HG03108 (cell line): ENCODE results near the gene MIER3.

Experiments
- ATAC-seq: cut with Tn5 transposase; IDR thresholded peaks from one replicate; pipeline ENCODE4 v1.9.1; 2021; ENCODE audit warnings: moderate library complexity; ENCODE audit not compliant: unreplicated experiment

MIER3 gene

DNA sequence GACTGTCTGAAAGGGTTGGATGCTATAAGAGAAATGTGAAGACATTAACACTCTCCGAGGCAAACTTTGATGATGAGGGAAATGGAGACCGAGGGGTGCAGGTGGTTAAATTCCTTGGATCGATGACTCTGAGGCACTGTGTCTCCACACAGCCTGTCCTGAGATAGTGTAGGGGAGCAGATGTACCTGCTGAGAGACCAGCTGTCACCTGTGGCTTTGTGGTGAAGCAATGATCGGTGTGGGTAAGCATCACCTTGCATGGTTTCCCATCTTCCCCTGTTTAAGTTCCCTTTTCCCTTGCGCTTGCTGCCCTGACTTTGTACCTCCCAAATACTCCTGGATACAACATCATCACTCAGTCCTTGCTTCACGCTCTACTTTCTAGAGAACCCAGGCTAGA is 9.8 kb upstream of the MIER3 start:
- no peak for ATAC-seq

DNA sequence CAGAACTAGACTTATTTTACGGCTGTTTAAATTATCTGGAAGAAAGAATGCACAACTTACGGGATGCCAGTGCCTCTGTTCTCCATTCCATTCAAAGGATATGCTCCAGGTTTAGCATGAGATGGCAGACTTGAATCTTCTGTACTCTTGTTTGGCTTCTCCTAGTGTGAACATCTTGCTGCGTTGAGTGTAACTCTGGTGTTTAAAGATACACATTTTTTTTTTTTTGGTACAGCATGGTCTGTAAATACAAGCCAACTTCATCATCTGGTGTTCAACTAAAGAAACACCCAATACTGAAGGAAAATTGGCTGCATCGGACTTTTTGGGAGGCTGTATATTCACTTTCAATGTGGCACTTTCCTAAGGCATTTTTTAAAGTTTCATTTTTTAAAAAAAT is 7.4 kb upstream of the MIER3 start:
- no peak for ATAC-seq

GRCh38 chr5:56958595-56958994 is 6.7 kb upstream of the MIER3 start:
- ATAC-seq, result no peak

GRCh38 chr5:56954262-56954661 is 2.3 kb upstream of the MIER3 start:
- ATAC-seq, result no peak

GRCh38 chr5:56951126-56951945 is 587 bp downstream of the MIER3 start:
- peak; percentile 32 for ATAC-seq

- ATAC-seq, result peak; percentile 45
Observed at GRCh38 chr5:56950626-56951125, 1.2 kb downstream of the MIER3 start.

DNA sequence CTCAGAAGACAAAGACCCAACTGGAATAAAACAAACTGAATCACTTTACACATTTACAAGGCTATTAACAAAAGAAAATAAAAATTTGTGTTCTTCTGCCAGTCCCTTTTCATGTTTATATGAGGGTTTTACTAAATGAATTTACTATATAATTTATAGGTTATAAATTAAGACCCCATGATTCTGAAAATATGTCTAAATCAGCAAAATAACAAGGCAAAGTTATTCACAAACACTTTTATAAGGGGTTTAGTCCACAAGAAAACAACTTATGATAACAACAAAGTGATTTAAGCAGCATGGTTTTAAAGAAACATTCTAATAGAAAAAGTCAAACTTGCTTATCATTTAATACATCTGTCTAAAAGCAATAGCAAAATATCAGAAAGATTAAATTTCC is 4.9 kb downstream of the MIER3 start:
- no peak for ATAC-seq

DNA sequence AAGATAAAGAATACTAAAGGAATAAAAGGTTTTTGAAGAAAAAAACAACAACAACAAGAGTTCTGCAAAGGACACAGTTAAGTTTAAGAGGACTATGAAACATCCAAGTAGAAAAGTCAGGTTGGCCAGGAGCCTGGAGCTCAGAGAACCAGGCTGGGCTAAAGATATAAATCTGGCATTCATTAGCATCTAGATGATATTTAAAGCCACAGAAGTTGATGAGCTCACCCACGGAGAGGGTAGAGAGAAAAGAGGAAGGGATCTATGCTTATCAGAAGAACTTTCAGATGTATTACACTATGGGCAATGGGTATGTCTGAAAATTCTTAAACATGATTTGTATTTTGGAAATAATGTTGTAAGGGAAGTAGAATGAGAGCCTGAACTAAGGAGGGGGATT is 9.9 kb downstream of the MIER3 start:
- no peak for ATAC-seq

- no peak for ATAC-seq
Observed at GRCh38 chr5:56938858-56939257, 13.1 kb downstream of the MIER3 start.

- no peak for ATAC-seq
Observed at GRCh38 chr5:56934325-56934724, 17.6 kb downstream of the MIER3 start.

DNA sequence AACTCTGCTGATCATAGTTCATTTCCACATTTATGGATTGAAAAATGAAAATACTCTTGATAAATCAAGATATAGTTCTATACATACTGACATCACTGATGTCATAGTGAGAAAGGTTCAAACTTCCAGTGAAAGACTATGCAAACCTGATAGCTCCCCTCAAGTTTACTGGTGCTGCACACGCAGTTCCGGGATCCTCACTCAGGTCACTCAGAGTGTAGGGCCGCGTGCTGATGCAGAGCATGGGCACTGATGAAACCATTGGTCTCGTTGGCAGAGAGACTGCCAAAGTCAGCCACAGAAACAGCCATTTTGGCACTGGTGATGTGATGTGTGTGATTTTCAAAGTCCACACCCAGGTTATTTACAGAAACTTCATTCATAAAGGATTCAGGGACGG is 29.0 kb downstream of the MIER3 start:
- no peak for ATAC-seq

DNA sequence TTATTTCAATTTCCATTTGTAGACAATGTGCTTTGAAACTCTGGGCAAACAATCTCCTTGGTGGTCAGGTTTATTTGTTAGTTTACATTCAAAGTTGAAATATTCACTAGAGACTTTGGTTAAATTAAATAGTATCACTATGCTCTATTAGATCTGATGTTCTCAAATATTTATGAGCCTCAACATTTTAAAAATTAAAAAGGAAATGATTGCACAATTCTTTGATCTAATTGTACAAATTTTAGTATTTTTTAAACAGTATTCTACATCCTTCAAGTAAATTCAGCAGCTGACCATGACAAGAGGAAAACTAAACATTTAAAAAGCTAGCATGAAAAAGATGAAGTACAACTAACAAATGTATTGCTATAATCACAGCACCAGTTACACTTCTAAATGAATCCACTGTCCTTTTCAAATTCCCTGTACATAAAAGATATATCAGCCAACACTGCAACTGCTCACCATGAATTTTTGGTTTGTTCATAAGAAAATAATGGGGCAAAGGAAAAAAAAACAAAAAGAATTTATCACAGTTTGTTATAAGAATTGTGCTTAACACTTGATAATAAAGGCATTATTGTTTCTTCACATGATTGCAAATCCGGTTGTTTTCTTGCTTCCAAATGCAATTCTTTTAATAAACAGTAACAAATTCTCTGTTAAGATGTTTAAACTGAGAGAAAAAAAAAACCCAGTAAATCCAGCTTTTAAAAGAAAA is 31.8 kb downstream of the MIER3 start:
- ATAC-seq, result no peak

DNA sequence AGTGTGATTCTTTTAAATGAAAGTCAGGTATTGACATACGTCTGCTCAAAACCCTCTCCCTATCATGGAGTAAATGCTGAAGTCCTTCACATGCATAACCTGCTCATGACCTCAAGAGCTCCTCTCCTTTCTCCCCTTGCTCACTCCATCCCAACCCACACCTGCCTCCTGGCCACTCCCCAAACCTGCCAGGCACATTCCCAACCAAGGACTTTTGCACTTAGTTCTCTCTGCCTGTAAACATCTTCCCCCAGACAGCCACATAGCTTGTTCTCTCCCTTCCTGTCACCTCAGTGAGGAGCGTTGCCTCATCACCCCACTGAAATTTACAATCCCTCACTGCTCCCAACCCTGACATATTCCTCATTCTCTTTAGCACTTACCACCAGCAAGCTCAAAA is 33.9 kb downstream of the MIER3 start:
- no peak for ATAC-seq

DNA sequence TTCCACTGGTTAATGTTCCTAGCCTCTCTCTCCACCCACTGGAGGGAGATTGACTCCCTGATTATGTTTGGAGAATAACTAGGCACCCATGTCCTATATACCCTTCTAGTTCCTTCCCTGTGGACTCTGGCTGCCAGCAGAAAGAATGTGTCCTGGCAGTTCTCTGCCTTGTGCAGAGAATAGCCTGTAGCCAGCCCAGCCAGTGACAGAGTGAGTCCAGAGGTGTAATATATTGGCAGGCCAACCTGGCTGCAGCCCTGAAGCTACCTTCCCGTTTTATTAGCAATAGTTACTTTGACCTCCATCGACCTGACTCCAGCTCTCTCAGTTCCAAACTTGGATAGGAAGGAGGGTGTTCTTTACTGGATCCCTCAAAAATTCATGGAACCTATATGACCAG is 34.4 kb downstream of the MIER3 start:
- ATAC-seq, result no peak

DNA sequence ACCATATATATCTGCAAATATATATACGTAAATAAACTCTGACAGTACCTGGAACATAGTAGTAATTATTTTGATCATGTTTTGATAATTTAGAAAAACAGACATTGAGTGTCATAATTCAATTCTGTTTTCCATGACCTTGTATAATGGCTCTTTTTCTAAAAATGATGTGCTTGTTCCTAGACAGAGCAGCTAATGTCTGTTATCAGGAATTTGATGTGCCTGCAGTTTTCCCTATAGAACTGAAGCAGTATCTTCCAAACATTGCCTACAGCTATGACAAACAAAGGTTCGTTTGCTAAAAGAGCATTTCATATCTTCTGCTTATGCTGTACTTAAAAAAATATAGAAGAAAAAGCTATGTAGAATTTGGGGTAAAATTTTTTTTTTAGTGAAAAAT is 37.2 kb downstream of the MIER3 start:
- no peak for ATAC-seq

GRCh38 chr5:56913766-56914165 is 38.2 kb downstream of the MIER3 start:
- no peak for ATAC-seq

DNA sequence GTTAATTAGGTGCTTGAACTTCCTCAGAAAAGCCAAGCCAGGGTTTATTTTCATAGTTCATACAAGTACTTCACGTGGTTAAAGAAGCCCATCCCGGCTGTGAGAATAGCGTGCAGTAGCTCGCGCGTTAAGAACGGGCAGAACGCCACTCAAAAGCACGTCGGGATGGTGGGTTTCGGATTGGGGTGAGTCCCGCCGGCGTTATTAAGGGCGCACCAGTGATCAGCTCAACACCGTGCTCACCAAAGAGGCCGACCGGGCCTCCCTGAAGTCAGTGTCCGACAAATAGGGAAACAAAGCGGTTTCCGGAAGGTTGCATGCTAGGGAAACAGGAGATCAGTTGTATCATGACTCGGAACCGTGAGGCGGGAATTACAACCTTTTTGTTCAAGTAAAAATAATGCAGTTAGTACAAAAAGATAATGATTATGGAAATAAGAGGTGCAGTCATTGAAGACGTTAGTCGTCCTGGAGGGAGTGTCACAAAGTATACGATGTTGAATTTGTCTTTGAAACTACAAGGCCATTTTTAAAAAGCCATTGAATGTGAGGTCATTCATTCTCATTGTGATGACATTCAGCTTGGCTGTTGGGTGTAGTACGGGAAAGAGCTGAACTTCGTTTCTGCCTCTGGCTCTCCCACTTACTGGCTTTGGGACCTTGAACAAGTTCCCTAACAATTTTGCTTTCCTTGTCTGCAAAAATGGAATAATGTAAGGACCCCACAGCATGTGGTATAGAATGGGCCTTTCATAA is 41.5 kb downstream of the MIER3 start:
- peak; percentile 2 for ATAC-seq

GRCh38 chr5:56909294-56910209 is 42.4 kb downstream of the MIER3 start, which contains the start of gene SETD9:
SETD9 (plus strand) TSS chr5:56909596; CDS start chr5:56909646, 50 bp downstream.
- ATAC-seq, result peak; percentile 88

DNA sequence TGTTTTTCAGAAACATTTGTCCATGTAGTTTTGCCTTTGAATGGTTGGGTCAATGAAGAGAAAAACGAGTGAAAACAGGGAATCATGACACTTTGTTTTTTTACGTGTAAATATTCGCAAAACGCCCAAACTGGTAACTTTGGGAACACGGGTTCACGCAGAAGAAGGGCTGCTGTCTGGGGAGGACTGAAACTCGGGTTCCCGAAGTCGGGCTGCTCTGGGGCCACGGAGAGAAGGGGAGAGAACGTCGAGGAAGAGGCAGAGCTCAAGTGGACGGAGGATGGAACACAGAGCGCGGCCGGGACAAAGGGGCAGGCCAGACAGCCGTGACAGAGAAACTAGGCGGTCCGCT is 43.0 kb downstream of the MIER3 start:
- ATAC-seq, result peak; percentile 34

- ATAC-seq, result no peak
Observed at GRCh38 chr5:56900858-56901578, 50.9 kb downstream of the MIER3 start.
